Stimulated activated CD8-positive, alpha-beta memory T cell treated with anti-CD3 and anti-CD28 coated beads, Interleukin-7, amount 100 ng/mL, for 4 hours (primary cell): ENCODE measurements around the gene UBR1.
"Not testable (repeated sequence)": the region's sequence is repeated elsewhere in the genome, so short reads cannot be mapped to it uniquely, and the experiment has no call there.

Source experiments
- DNase-seq, 2 donors: peaks; one replicate each; pipeline ENCODE4 v3.0.0-alpha.2; 2020; ENCODE audit warnings: low read depth in 2 of 2

Gene UBR1

DNA sequence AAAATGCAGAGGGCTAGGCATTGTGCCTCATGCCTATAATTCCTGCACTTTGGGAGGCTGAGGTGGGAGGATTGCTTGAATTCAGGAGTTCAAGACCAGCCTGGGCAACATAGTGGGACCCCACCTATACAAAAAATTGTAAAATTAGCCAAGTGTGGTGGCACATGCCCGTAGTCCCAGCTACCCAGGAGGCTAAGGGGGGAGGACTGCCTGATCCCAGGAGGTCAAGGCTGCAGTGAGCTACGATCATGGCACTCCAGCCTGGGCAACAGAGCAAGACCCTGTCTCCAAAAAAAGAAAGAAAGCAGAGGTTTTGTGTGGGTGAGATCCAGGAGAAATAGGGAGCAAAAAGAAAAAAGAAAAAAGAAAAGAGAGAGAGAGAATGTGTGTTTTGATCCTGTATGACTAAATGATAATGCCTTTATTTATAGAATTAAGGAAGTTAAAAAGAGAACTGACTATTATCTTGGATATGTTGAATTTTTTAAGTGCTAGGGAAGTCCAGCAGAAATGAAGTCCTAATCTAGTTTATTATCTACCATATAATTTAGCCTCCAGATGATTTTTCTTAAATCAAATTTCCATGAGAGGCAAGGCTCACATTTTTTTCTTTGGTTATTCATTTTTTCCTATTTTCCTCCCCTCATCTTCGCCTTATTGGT, 190.1 kb downstream of the UBR1 start:
- no peak for DNase-seq

DNA sequence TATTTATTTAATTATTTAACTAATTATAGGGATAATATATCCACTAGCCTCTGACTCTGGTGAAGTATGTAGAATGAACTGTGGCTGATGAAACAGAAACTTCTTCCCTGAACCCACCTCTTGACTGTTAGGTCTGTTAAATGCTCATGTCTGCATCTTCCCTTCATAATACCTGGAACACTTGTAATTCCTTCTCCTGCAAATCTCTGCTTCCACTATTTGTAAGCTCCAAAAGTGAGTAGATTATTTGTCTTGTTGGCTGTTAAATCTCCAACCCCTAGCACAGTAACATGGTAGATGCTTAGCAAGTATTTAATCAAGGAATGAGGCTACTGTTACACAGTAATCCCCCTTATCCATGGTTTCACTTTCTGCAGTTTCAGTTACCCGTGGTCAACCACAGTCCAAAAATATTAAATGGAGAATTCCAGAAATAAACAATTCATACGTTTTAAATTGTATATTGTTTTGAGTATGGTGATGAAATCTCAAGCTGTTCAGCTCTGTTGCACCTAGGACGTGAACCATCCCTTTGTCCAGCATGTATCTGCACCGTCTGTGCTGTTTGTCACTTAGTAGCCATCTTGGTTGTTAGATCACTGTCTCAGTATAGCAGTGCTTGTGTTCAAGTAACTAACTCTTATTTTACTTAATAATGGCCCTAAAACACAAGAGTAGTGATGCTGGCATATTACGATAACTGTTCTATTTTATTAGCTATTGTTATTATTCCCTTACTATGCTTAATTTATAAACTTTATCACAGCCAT, 190.9 kb downstream of the UBR1 start:
- no peak for DNase-seq

DNA sequence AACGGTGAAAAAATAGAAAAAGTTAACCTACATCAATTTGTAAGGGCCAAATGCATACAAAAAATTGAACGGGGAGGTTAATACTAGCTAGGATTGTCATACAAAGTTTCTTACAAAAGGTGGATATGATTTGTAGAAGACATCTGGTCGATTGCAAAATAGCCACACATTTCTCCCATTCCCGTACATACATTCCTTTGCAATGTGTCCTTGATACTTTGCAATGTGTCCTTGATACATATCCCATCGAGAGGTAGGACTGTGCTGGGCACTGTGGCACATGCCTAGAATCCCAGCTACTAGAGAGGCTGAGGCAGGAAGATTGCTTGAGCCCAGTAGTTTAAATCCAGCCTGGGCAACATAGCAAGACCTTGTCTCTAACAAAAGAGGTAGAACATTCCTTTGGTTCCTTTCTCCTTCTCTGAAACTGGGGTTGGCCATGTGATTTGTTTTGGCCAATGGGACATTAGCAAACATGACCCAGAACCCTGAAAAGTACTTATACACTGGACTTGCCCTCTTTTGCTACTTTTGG, 194.7 kb downstream of the UBR1 start:
- no peak for DNase-seq

DNA sequence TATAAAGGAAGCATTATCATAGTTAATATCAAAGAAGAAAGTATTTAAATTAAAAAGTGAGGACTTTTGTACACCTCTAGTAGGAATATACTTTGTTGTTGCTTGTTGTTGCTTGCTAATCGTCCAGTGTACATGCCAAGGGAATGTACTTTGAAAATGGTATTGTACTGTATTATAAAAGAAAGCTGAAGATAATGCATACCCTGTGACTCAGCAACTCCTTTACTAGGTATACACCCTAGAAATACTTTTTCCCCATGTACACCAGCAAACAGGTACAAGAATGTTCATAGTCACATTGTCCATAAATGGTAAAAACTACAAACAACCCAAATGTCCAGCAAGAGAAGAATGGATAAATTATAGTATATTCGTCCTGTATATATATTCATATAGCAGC, 197.3 kb downstream of the UBR1 start:
- DNase-seq: no peak

DNA sequence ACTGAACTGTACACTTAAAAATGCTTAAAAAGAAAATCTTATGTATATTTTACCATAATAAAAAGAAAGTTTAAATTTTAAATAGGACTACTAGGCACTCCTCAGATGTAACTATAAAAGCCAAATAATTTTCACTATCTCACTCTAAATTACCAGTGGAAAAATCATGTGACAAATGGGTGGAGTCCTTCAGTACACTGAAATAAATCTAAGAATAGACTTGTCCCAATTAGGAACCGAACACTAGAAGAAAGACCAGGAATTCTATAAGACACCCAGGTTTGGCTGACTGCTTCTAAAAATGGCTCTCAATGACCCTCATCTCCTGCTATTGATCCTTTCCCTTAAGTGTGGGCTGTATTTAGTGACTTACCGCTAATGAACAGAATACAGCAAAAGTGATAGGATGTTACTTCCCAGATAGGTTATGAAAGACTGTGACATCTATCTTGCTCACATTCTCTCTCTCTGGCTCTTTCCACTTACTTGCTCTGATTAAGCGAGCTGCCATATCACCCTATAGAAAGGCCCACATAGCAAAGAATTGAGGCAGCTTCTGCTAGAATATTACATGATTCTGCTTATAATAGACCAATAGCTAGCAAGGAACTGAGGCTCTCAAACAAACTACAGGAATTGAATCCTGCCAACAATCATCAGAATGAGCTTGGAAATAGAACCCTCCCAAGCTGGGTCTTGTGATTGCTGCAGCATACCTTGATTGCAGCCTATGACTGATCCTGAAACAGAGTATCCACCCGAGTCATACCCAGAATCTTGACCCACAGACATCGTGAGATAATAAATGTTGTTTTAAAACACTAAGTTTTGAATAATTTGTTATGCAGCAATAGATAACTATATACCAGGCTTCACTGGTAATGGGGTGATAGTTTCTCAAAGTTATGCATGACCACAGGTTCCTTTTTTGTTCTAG, 202.2 kb downstream of the UBR1 start:
- DNase-seq: no peak

DNA sequence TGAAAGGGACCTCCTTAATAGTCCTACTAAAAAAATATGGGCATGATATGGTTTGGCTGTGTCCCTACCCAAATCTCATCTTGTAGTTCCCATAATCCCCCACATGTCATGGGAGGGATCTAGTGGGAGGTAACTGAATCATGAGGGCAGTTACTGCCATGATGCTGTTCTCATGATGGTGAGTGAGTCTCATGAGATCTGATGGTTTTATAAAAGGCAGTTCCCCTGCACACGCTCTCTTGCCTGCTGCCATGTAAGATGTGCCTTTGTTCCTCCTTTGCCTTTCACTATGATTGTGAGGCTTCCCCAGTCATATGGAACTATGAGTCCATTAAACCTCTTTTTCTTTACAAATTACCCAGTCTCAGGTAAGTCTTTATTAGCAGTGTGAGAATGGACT, 211.9 kb downstream of the UBR1 start:
- not testable (repeated sequence) for DNase-seq
